Uterus (tissue), 4 donors: ENCODE data around the gene CTR9. TPM values are rescaled to one million over a fixed set of nuclear protein-coding genes. Genes with fewer than 3 reads are reported as not detected.

Experiments
- DNase-seq, 2 donors: peaks; one replicate each; pipeline ENCODE4 v3.0.0-alpha.2; 2019 to 2020
- H3K27ac ChIP-seq, 2 donors: fragments of 200-600 bp; sonication (generic); 1 replicate in 1 of 2; 2 replicates in 1 of 2; pipeline ENCODE4 v1.5.1; 2016 to 2018
- H3K27me3 ChIP-seq, 2 donors: fragments of 200-600 bp; sonication (generic); one replicate each; pipeline ENCODE4 v1.5.1; 2018 to 2019; ENCODE audit warnings: control low read depth in 1 of 2
- H3K36me3 ChIP-seq, 2 donors: fragments of 200-600 bp; sonication (generic); one replicate each; pipeline ENCODE4 v1.5.1; 2019; ENCODE audit warnings: control low read depth in 1 of 2
- H3K4me1 ChIP-seq, 2 donors: fragments of 200-600 bp; sonication (generic); one replicate each; pipeline ENCODE4 v1.5.1; 2018 to 2019; ENCODE audit warnings: control low read depth in 1 of 2
- H3K4me3 ChIP-seq, 2 donors: fragments of 200-600 bp; sonication (generic); 1 replicate in 1 of 2; 2 replicates in 1 of 2; pipeline ENCODE4 v1.5.1; 2018 to 2019; ENCODE audit warnings: mild to moderate bottlenecking in 1 of 2
- H3K9me3 ChIP-seq, 2 donors: fragments of 200-600 bp; sonication (generic); one replicate each; pipeline ENCODE4 v1.5.1; 2019; ENCODE audit warnings: control low read depth in 1 of 2
- CTCF ChIP-seq, 4 experiments: fragments of 200-600 bp in 2 of 4; fragments of 450-650 bp in 2 of 4; sonication (generic) in 2 of 4; IDR thresholded peaks; one replicate each; pipeline ENCODE4 v1.5.1; 2016 to 2019; ENCODE audit warnings: antibody characterized with exemption in 4 of 4, mild to moderate bottlenecking in 2 of 4, moderate library complexity in 1 of 4
- POLR2A ChIP-seq, 2 donors: fragments of 450-650 bp; IDR thresholded peaks; one replicate each; pipeline ENCODE4 v1.6.1; 2016; ENCODE audit warnings: antibody characterized with exemption in 2 of 2, mild to moderate bottlenecking in 1 of 2, moderate library complexity in 1 of 2
- intact Hi-C: fragments of 100-400 bp; cut with DNase I; formaldehyde crosslinking; loops from one replicate; pipeline ENCODE4 v1.15.1; 2023; ENCODE audit warnings: low total_unique reads
- total RNA-seq, 4 donors: library from RNA; depleted of rRNA in 3 of 4; stranded (reverse); fragments of >200 nt in 3 of 4; gene quantifications; one replicate each; pipeline versions ENCODE4 v1.1.0 to v1.2.4, GENCODE V29; 2014 to 2023
- donor health status: DM: yes; HTN: yes; CAD: no.

Gene CTR9
- total RNA-seq, 4 donors from 2014 or later: 22.0 to 48.6 (median 38.5) TPM

GRCh38 chr11:10771457-10771856 lies 20.4 kb downstream of the CTR9 start:
- no peaks in the 10 kb centered on the region for H3K9me3 ChIP-seq
- H3K27ac ChIP-seq: no peak overlapping the region
- H3K4me1 ChIP-seq: no peaks in the 10 kb centered on the region
- intact Hi-C loops: no loop called here
- H3K4me3 ChIP-seq: no peak overlapping the region
- no peaks in the 10 kb centered on the region for H3K27me3 ChIP-seq
- no peaks in the 10 kb centered on the region for H3K36me3 ChIP-seq
- no peak for TF ChIP-seq CTCF (IDR thresholded peaks at IDR 0.05)
- TF ChIP-seq POLR2A (IDR thresholded peaks at IDR 0.05): no peak
- no peak for DNase-seq

- Histone ChIP-seq H3K4me1 (no peaks in the 10 kb centered on the region), H3K27ac (no peak overlapping the region), H3K27me3 (no peaks in the 10 kb centered on the region), H3K9me3 (no peaks in the 10 kb centered on the region), H3K36me3 (no peaks in the 10 kb centered on the region), H3K4me3 (no peak overlapping the region)
- intact Hi-C loops: no loop called here
- no peak for DNase-seq
- TF ChIP-seq CTCF (IDR thresholded peaks at IDR 0.05) (no peak), POLR2A (IDR thresholded peaks at IDR 0.05) (no peak)
Measured at GRCh38 chr11:10774811-10775210, 23.8 kb downstream of the CTR9 start.

GRCh38 chr11:10777393-10777793 lies 26.3 kb downstream of the CTR9 start:
- no peaks in the 10 kb centered on the region for H3K4me1 ChIP-seq
- no peaks in the 10 kb centered on the region for H3K36me3 ChIP-seq
- H3K27me3 ChIP-seq: no peaks in the 10 kb centered on the region
- H3K27ac ChIP-seq: peak overlapping the region in 1 of 2 donors; percentile 74
- no peak for DNase-seq
- TF ChIP-seq POLR2A (IDR thresholded peaks at IDR 0.05): no peak
- TF ChIP-seq CTCF (IDR thresholded peaks at IDR 0.05): no peak
- no peak overlapping the region for H3K4me3 ChIP-seq
- intact Hi-C loops: no loop called here
- H3K9me3 ChIP-seq: no peaks in the 10 kb centered on the region

GRCh38 chr11:10777806-10778205 lies 26.8 kb downstream of the CTR9 start:
- intact Hi-C loops: no loop called here
- no peak for DNase-seq
- no peaks in the 10 kb centered on the region for H3K9me3 ChIP-seq
- peak overlapping the region; percentile 14 to 74 for H3K27ac ChIP-seq
- H3K36me3 ChIP-seq: no peaks in the 10 kb centered on the region
- H3K27me3 ChIP-seq: no peaks in the 10 kb centered on the region
- no peak for TF ChIP-seq POLR2A (IDR thresholded peaks at IDR 0.05)
- TF ChIP-seq CTCF (IDR thresholded peaks at IDR 0.05): no peak
- no peaks in the 10 kb centered on the region for H3K4me1 ChIP-seq
- no peak overlapping the region for H3K4me3 ChIP-seq

GRCh38 chr11:10778217-10778970 lies 27.3 kb downstream of the CTR9 start:
- no peaks in the 10 kb centered on the region for H3K27me3 ChIP-seq
- intact Hi-C loops: no loop called here
- no peaks in the 10 kb centered on the region for H3K4me1 ChIP-seq
- peak overlapping the region; percentile 28 to 74 for H3K27ac ChIP-seq
- no peak overlapping the region for H3K4me3 ChIP-seq
- no peaks in the 10 kb centered on the region for H3K9me3 ChIP-seq
- no peak for TF ChIP-seq POLR2A (IDR thresholded peaks at IDR 0.05)
- no peak for TF ChIP-seq CTCF (IDR thresholded peaks at IDR 0.05)
- no peaks in the 10 kb centered on the region for H3K36me3 ChIP-seq
- DNase-seq: peak; percentile 35 to 64
